Left colon (tissue), 2 donors: Measurements from ENCODE around the gene MRPL34. TPM values are rescaled to one million over a fixed set of nuclear protein-coding genes. Genes with fewer than 3 reads are reported as not detected.

ENCODE experiments used
- ATAC-seq: fragments of 200-7000 bp; cut with Tn5 transposase; one replicate; pipeline ENCODE4 v1.9.1; 2020; ENCODE audit warnings: mild to moderate bottlenecking, moderate library complexity
- DNase-seq, 2 donors: peaks; one replicate each; pipeline ENCODE4 v3.0.0-alpha.2; 2020
- intact Hi-C, 2 donors: fragments of 100-400 bp; cut with DNase I in 1 of 2; cut with micrococcal nuclease in 1 of 2; formaldehyde crosslinking; loops; one replicate each; pipeline versions ENCODE4 v1.11.2 to v1.14.0; 2022; cut with DNase I, micrococcal nuclease
- total RNA-seq, 2 donors: library from RNA; stranded (reverse); fragmentation: NEBNext Ultra II Directional; extraction: Animal tissue kit (Norgen Biotek cat#: 25700); gene quantifications; one replicate each; pipeline ENCODE4 v1.2.1, GENCODE V29; 2021
- donor health status: DM: no; HTN: no; CAD: no.
- donor health status: DM: yes; HTN: yes; CAD: no.

Gene MRPL34
- total RNA-seq, 2 donors from 2014 or later: 142 to 165 TPM

DNA sequence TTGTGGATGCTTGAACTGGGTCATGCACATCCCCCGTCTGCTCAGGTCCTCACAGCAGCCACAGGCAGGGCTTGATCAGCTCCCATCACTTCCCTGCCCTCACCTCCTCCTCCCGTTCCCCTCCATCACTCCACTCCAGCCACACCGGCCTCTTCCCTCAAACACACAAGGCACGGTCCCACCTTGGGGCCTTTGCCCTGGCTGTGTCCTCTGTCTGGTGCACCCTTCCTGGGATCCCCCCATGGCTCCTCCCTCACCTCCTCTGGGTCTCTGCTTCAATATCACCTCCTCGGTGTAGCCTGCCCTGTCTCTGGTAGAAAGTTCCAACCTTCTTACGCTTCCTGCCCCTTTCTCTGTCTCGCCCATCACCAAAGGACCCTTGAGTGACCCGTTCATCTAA is 47.7 kb downstream of the MRPL34 start:
- ATAC-seq: no peak
- intact Hi-C loops: no loop called here

More for the DNA sequence above, 47.7 kb downstream of the MRPL34 start:
- DNase-seq: no peak

Other genes starting within 250 kb of the MRPL34 start
- 10 to 100 TPM; 10.7 to 14.1 TPM for gene HAUS8, start 230.4 kb upstream of the MRPL34 start, total RNA-seq
- gene MYO9B, start 230.1 kb upstream of the MRPL34 start, total RNA-seq: 10 to 100 TPM; 69.9 to 82.2 TPM
- 10 to 100 TPM; 22.0 to 25.6 TPM for gene USE1, start 90.5 kb upstream of the MRPL34 start, total RNA-seq
- 10 to 100 TPM; 44.7 to 64.5 TPM for gene OCEL1, start 79.6 kb upstream of the MRPL34 start, total RNA-seq
- 100 to 1,000 TPM; 151 to 181 TPM for gene NR2F6, start 60.0 kb upstream of the MRPL34 start, total RNA-seq
- gene USHBP1, start 41.1 kb upstream of the MRPL34 start, total RNA-seq: 1 to 10 TPM in 1 of 2 donors, under 1 TPM in 1; 0.67 to 2.3 TPM
- gene BABAM1, start 38.4 kb upstream of the MRPL34 start, total RNA-seq: 10 to 100 TPM; 63.5 to 70.3 TPM
- gene ANKLE1, start 24.0 kb upstream of the MRPL34 start, total RNA-seq: under 1 TPM; 0.22 to 0.67 TPM
- 1 to 10 TPM; 5.6 to 6.0 TPM for gene ABHD8, start 2.4 kb upstream of the MRPL34 start, total RNA-seq
- gene DDA1, start 3.7 kb downstream of the MRPL34 start, total RNA-seq: 10 to 100 TPM; 47.7 to 49.2 TPM
- 10 to 100 TPM in 1 of 2 donors, 1 to 10 TPM in 1; 8.4 to 10.8 TPM for gene ANO8, start 29.0 kb downstream of the MRPL34 start, total RNA-seq
- gene GTPBP3, start 31.7 kb downstream of the MRPL34 start, total RNA-seq: 10 to 100 TPM; 17.8 to 21.9 TPM
- gene PLVAP, start 71.5 kb downstream of the MRPL34 start, total RNA-seq: 10 to 100 TPM; 38.2 to 42.1 TPM
- gene CCDC194, start 88.3 kb downstream of the MRPL34 start, total RNA-seq: under 1 TPM; 0.40 to 0.50 TPM
- gene BST2, start 99.8 kb downstream of the MRPL34 start, total RNA-seq: 10 to 100 TPM; 14.8 to 27.5 TPM
- gene MVB12A, start 114.2 kb downstream of the MRPL34 start, total RNA-seq: 10 to 100 TPM; 54.4 to 60.7 TPM
- gene TMEM221, start 142.8 kb downstream of the MRPL34 start, total RNA-seq: under 1 TPM in 1 of 2 donors, not detected in 1; 0.18 TPM
- not detected for gene NXNL1, start 155.1 kb downstream of the MRPL34 start, total RNA-seq
- 1 to 10 TPM; 4.8 to 7.1 TPM for gene SLC27A1, start 164.7 kb downstream of the MRPL34 start, total RNA-seq
- gene PGLS, start 205.8 kb downstream of the MRPL34 start, total RNA-seq: 100 to 1,000 TPM in 1 of 2 donors, 10 to 100 TPM in 1; 89.8 to 100 TPM
- 10 to 100 TPM; 48.3 to 53.3 TPM for gene COLGALT1, start 249.8 kb downstream of the MRPL34 start, total RNA-seq